K562 (cell line): ENCODE results near the gene AFAP1. TPM values are rescaled to one million over a fixed set of nuclear protein-coding genes. Genes with fewer than 3 reads are reported as not detected.
A peak's percentile ranks its signal among the peaks of the same experiment; 100 is the strongest.

Experiments
- ATAC-seq: fragments of 200-7000 bp; cut with Tn5 transposase; 3 replicates; pipeline ENCODE4 v1.9.1; 2020; ENCODE audit warnings: moderate library complexity
- BruUV-seq: library from RNA; stranded (reverse); fragments of 400-500 nt; replicated peaks from 2 replicates; lab custom pipeline; 2021; lab: Mats Ljungman, UMichigan
- CTCF ChIA-PET: fragments of 300-600 bp; formaldehyde crosslinking; extraction: SDS; loops from one replicate; lab custom pipeline; 2021; ENCODE audit warnings: low intra/inter-chr PET ratio; lab: Yijun Ruan, JAX
- POLR2A ChIA-PET: fragments of 300-600, 350-650 bp; sonication (Branson Sonifier 250); formaldehyde crosslinking; extraction: SDS; loops from one replicate; lab custom pipeline; 2021; ENCODE audit warnings: antibody characterized with exemption, inconsistent platforms; lab: Yijun Ruan, JAX
- DNase-seq, 4 experiments: peaks; one replicate each; pipeline versions ENCODE4 v3.0.0 to v3.0.0-alpha.2; 2011 to 2018; ENCODE audit warnings: low spot score in 3 of 4, mixed read lengths in 3 of 4; ENCODE audit errors: extremely low read depth in 1 of 4
- FAIRE-seq: peaks from 2 replicates; lab custom pipeline; 2011; peaks lifted over from hg19 to GRCh38; lab: Jason Lieb, UNC
- H2AFZ ChIP-seq: 2 replicates; pipeline ENCODE4 v1.6.0; 2011; ENCODE audit warnings: low read depth, low read length, control low read depth, inconsistent platforms
- H3K27ac ChIP-seq: fragments of 200-600 bp; 3 replicates; pipeline ENCODE4 v1.8.0; 2011; ENCODE audit warnings: low read depth, mild to moderate bottlenecking, control low read depth, inconsistent platforms, low read length, moderate library complexity, mixed read lengths; ENCODE audit errors: extremely low read depth
- H3K27me3 ChIP-seq, 2 experiments: fragments of 300-600 bp in 1 of 2; 2 replicates in 1 of 2; 3 replicates in 1 of 2; pipeline versions ENCODE4 v1.6.0 to v1.8.0; 2011; ENCODE audit warnings: inconsistent platforms in 2 of 2, low read length in 2 of 2, mild to moderate bottlenecking in 1 of 2, mixed read lengths in 1 of 2, moderate library complexity in 1 of 2; ENCODE audit not compliant: control insufficient read depth in 2 of 2, insufficient read depth in 2 of 2
- H3K36me3 ChIP-seq: fragments of 300-600 bp; 3 replicates; pipeline ENCODE4 v1.8.0; 2011; ENCODE audit warnings: mild to moderate bottlenecking, low read length, inconsistent platforms; ENCODE audit not compliant: control insufficient read depth, insufficient read depth
- H3K4me1 ChIP-seq, 2 experiments: fragments of 200-600 bp in 1 of 2; replicated peaks in 1 of 2; 2 replicates in 1 of 2; 3 replicates in 1 of 2; pipeline versions ENCODE4 v1.5.1 to v1.8.0; 2011; ENCODE audit warnings: inconsistent platforms in 2 of 2, low read length in 2 of 2, mild to moderate bottlenecking in 1 of 2, mixed read lengths in 1 of 2, moderate library complexity in 1 of 2; ENCODE audit not compliant: control insufficient read depth in 2 of 2, insufficient read depth in 2 of 2
- H3K4me2 ChIP-seq: 2 replicates; pipeline ENCODE4 v1.6.1; 2011; ENCODE audit warnings: low read length, control low read depth, inconsistent platforms, mixed read lengths; ENCODE audit not compliant: insufficient read depth
- H3K4me3 ChIP-seq: fragments of 200-600 bp; sonication (generic), shearing (Covaris generic); 2 replicates; pipeline ENCODE4 v1.5.1; 2016; ENCODE audit warnings: control low read depth, inconsistent platforms
- H3K79me2 ChIP-seq: fragments of 200-600 bp; 3 replicates; pipeline ENCODE4 v1.8.0; 2011; ENCODE audit warnings: low read length, inconsistent platforms; ENCODE audit not compliant: control insufficient read depth, insufficient read depth
- H3K9ac ChIP-seq, 2 experiments: 2 replicates each; pipeline versions ENCODE4 v1.6.0 to v1.6.1; 2011; ENCODE audit warnings: low read depth in 2 of 2, low read length in 2 of 2, control low read depth in 1 of 2, inconsistent platforms in 1 of 2, mild to moderate bottlenecking in 1 of 2, mixed read lengths in 1 of 2; ENCODE audit not compliant: insufficient read depth in 1 of 2
- H3K9me1 ChIP-seq: one replicate; pipeline ENCODE4 v1.6.0; 2011; ENCODE audit warnings: inconsistent platforms, mild to moderate bottlenecking, low read length, moderate library complexity; ENCODE audit not compliant: control insufficient read depth, insufficient read depth
- H3K9me3 ChIP-seq: replicated peaks from 2 replicates; pipeline ENCODE4 v1.5.1; 2011; ENCODE audit warnings: low read depth, low read length, inconsistent platforms; ENCODE audit not compliant: control insufficient read depth, insufficient read depth
- H4K20me1 ChIP-seq: replicated peaks from 2 replicates; pipeline ENCODE4 v1.6.1; 2011; ENCODE audit warnings: low read length, inconsistent platforms, mixed read lengths; ENCODE audit not compliant: control insufficient read depth, insufficient read depth
- ERF ChIP-seq: fragments of 450-650 bp; formaldehyde crosslinking; IDR thresholded peaks from 2 replicates; pipeline ENCODE4 v1.4.0; 2020; ENCODE audit warnings: mild to moderate bottlenecking, mixed read lengths
- ZNF785 ChIP-seq: fragments of 250-450 bp; sonication (Bioruptor Pico); IDR thresholded peaks from 2 replicates; pipeline ENCODE4 v1.4.0; 2020; ENCODE audit warnings: mild to moderate bottlenecking
- WGBS: fragments of 100-300 bp; shearing (Covaris generic); methylation state at CpG from one replicate; pipeline ENCODE4 v1.1.6; 2016; ENCODE audit warnings: low coverage, mixed read lengths; ENCODE audit not compliant: insufficient coverage; ENCODE audit errors: missing lambda C conversion rate; 5-methylcytosine and 5-hydroxymethylcytosine counted together
- in situ Hi-C: fragments of 300-500 bp; cut with MboI; formaldehyde crosslinking; loops from 4 replicates; pipeline ENCODE4 v1.15.0; 2018; ENCODE audit warnings: inconsistent platforms, mixed read lengths
- intact Hi-C: fragments of 100-400 bp; cut with micrococcal nuclease; formaldehyde crosslinking; loops from 2 replicates; pipeline ENCODE4 v1.14.2; 2022
- polyA plus RNA-seq, 8 experiments: library from polyadenylated mRNA; depleted of rRNA in 4 of 8; stranded (reverse) in 5 of 8; unstranded in 3 of 8; fragments of >200 nt; fragmentation: Nextera tagmentation in 2 of 8; fragmentation: Illumina TruSeq in 1 of 8; extraction: Ambion mirVana in 2 of 8; extraction: Trizol in 1 of 8; gene quantifications; 2 replicates each; pipeline versions ENCODE4 v1.2.1 to v1.2.3, GENCODE V29; 2011 to 2014; ENCODE audit warnings: inconsistent platforms in 1 of 8, missing spikeins in 1 of 8
- total RNA-seq, 7 experiments: library from RNA; depleted of rRNA in 6 of 7; stranded (reverse); fragments of >200 nt in 6 of 7; fragmentation: Illumina TruSeq in 2 of 7; extraction: Trizol in 2 of 7; gene quantifications; 2 replicates each; pipeline versions ENCODE4 v1.2.1 to v1.2.3, GENCODE V29; 2011 to 2021; ENCODE audit warnings: low replicate concordance in 1 of 7
- TF ChIP-seq, protein P1 (sequence below): fragments of 450-650 bp; IDR thresholded peaks from 2 replicates; pipeline ENCODE4 v1.6.1; 2018; ENCODE audit not compliant: partially characterized antibody

Gene AFAP1
- total and polyA plus RNA-seq, 9 of the 15 experiments (the other 6 are each of a cell fraction or from before 2014, with no cell fraction given) = 0.07 to 0.42 (median 0.12) TPM; not detected in 1

DNA sequence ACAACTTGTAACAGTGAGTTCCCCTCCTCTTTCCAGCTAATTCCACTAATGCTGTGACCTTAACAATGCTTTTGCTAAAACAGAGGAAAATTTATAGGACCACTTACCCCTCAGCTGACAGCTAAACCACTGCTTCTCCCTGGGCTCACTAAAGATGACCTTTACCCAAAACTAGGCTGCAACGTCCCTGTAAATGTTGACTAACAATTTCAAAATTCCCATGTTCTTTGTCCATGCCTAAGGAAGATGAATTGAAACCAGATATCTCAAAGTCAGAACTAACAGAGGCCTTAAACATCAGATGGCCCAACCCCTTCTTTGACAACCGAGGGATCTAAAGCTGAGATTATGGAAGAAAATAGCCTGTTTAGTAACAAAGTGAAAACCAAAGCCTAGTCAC lies 32.5 kb downstream of the AFAP1 start:
- 0% methylated on average over 2 of the region's 2 CpGs for WGBS
- Histone ChIP-seq H3K27ac (no peak overlapping the region), H3K4me3 (no peak overlapping the region), H3K4me2 (no peak overlapping the region), H3K9me3 (no peaks in the 10 kb centered on the region), H3K36me3 (no peaks in the 10 kb centered on the region), H3K9me1 (no peaks in the 10 kb centered on the region), H2AFZ (no peak overlapping the region), H3K79me2 (no peaks in the 10 kb centered on the region), H4K20me1 (0 out of 2 replicates have a peak, but pooled peaks cover 4% of the 10 kb centered on the region), H3K27me3 (peaks cover 25 to 57% of the 10 kb centered on the region in 2 experiments), H3K4me1 (no peaks in the 10 kb centered on the region), H3K9ac (no peak overlapping the region)
- POLR2A ChIA-PET = interaction anchor here (1.2 kb wide), 1 partner anchor 31 kb away, joined by 3 read pairs; no protein-coding TSS in a partner anchor
- no peak for FAIRE-seq
- BruUV-seq = no TSS peak
- CTCF ChIA-PET = no interaction called here
- no peak for TF ChIP-seq ERF (CRISPR knock-in tag)
- in situ Hi-C loops (no loop called here), intact Hi-C loops (no loop called here)
- ATAC-seq = no peak
- no peak for DNase-seq

DNA sequence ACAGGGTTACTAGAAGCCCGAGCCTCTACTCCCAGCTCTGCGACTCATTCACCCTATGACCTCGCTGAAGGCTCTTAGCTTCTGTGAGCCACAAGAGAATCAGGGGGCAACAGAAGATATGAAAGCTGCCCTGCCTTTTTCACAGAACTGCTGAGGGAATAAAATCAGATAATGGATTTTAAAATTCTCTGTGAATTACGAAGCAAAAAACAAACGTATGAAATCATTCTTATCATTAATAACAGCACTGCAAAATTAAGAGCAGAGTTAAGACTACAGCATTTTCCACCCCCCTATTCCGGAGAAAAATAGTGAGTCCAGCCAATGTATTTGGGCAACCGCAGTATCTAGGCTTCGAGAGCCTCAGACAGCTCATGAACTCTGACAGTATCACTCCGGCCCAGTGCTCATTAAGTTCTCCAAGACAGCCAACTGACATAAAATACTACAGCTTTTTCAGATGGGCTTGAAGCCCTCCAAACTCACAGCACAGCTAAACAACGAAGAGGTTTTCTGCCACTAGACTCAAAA lies 33.4 kb downstream of the AFAP1 start:
- WGBS = 2% methylated on average over 10 of the region's 10 CpGs
- Histone ChIP-seq H3K4me2 (no peak overlapping the region), H3K4me3 (no peak overlapping the region), H3K9ac (no peak overlapping the region), H3K79me2 (no peaks in the 10 kb centered on the region), H2AFZ (no peak overlapping the region), H4K20me1 (0 out of 2 replicates have a peak, but pooled peaks cover 4% of the 10 kb centered on the region), H3K27me3 (peaks cover 24 to 60% of the 10 kb centered on the region in 2 experiments), H3K9me1 (no peaks in the 10 kb centered on the region), H3K27ac (no peak overlapping the region), H3K4me1 (no peaks in the 10 kb centered on the region), H3K9me3 (no peaks in the 10 kb centered on the region), H3K36me3 (no peaks in the 10 kb centered on the region)
- no TSS peak for BruUV-seq
- in situ Hi-C loops = no loop called here
- FAIRE-seq (no peak), DNase-seq (no peak), ATAC-seq (no peak)
- TF ChIP-seq, protein P1, sequence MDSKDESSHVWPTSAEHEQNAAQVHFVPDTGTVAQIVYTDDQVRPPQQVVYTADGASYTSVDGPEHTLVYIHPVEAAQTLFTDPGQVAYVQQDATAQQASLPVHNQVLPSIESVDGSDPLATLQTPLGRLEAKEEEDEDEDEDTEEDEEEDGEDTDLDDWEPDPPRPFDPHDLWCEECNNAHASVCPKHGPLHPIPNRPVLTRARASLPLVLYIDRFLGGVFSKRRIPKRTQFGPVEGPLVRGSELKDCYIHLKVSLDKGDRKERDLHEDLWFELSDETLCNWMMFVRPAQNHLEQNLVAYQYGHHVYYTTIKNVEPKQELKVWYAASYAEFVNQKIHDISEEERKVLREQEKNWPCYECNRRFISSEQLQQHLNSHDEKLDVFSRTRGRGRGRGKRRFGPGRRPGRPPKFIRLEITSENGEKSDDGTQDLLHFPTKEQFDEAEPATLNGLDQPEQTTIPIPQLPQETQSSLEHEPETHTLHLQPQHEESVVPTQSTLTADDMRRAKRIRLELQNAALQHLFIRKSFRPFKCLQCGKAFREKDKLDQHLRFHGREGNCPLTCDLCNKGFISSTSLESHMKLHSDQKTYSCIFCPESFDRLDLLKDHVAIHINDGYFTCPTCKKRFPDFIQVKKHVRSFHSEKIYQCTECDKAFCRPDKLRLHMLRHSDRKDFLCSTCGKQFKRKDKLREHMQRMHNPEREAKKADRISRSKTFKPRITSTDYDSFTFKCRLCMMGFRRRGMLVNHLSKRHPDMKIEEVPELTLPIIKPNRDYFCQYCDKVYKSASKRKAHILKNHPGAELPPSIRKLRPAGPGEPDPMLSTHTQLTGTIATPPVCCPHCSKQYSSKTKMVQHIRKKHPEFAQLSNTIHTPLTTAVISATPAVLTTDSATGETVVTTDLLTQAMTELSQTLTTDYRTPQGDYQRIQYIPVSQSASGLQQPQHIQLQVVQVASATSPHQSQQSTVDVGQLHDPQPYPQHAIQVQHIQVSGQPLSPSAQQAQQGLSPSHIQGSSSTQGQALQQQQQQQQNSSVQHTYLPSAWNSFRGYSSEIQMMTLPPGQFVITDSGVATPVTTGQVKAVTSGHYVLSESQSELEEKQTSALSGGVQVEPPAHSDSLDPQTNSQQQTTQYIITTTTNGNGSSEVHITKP = peak; percentile 38
- TF ChIP-seq ZNF785 (CRISPR knock-in tag) = no peak
- ChIA-PET POLR2A (interaction anchor here (1.2 kb wide), 1 partner anchor 32 kb away, joined by 3 read pairs; no protein-coding TSS in a partner anchor), CTCF (no interaction called here)
- intact Hi-C loops = no loop called here
